GM12874 (cell line): ENCODE results near the gene CCDC137.

ENCODE experiments used
- TF ChIP-seq, protein P1 (sequence below): IDR thresholded peaks from 2 replicates; pipeline ENCODE4 v1.5.1; 2011; ENCODE audit warnings: low read depth, mild to moderate bottlenecking, control low read depth, low read length, moderate library complexity; ENCODE audit not compliant: insufficient read depth

Gene CCDC137

DNA sequence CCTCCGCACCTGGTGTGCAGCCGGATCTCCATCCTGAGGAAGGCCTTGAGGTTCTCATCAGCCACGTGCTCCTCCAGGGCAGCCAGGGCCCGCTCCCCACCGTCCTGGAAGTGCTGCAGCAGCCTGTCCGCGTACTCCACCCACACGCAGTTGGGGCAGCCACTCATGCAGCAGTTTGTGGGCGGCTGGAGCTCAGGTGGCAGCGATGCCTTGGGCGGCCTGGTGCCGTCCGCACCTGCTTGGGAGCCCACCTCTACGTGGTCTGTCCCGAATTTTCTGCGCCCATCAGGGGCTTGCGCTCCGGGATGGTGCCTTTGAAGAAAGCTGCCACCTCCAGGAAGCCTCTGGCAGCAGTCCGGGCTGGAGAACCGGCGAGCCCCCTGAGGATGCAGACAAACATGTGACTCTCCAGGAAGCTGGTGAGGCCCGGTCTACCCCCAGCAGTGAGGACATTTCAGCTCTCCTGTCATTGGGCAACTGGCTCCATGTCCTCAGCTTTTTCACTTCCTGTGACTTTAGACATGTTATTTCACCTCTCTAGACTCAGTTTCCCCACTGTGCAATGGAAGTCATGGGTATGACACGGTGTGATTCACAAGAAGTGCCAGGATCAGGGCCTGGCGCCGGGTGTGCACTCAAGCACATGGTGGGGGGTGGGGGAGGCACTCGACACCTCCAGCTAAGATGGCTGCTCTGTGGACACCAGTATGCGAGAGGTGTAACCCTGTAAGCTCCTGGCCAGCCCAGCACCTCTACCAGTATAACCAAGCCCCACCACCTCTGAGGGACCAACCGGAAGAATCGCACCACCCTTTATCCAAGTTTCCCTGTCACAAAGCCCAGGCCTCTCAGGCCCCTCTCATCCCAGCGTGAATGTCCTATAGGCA is 1.1 kb upstream of the CCDC137 start:
- TF ChIP-seq, protein P1, sequence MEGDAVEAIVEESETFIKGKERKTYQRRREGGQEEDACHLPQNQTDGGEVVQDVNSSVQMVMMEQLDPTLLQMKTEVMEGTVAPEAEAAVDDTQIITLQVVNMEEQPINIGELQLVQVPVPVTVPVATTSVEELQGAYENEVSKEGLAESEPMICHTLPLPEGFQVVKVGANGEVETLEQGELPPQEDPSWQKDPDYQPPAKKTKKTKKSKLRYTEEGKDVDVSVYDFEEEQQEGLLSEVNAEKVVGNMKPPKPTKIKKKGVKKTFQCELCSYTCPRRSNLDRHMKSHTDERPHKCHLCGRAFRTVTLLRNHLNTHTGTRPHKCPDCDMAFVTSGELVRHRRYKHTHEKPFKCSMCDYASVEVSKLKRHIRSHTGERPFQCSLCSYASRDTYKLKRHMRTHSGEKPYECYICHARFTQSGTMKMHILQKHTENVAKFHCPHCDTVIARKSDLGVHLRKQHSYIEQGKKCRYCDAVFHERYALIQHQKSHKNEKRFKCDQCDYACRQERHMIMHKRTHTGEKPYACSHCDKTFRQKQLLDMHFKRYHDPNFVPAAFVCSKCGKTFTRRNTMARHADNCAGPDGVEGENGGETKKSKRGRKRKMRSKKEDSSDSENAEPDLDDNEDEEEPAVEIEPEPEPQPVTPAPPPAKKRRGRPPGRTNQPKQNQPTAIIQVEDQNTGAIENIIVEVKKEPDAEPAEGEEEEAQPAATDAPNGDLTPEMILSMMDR: no peak

DNA sequence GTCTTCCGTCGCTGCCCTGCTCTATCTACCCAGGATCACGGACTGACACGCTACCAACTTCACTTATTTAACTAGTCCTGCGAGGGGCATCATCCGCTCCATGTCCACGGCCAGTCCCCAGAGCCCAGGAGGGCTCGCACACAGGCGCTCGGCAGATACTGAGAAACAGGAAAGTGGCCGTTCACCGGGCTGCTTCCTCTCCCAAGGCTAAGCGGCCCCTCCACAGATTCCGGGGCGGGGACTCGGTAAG is 520 bp upstream of the CCDC137 start:
- TF ChIP-seq, protein P1: no peak

DNA sequence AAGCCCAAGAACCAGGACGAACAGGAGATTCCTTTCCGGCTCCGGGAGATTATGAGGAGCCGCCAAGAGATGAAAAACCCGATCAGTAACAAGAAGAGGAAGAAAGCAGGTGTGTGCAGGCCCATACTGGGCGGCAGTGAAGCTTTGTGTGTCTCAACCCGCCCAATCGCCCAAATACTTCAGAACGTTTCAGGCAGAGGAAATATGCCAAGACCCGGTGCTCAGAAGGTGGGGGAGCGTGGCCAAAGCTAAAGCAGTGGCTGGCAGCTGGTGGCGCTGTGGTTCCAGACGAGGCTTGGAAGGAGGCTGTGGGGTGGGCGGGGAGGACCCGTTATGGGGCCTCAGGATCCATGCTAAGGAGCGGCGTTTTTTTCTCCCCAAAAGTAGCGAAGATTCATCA is 1.2 kb downstream of the CCDC137 start:
- TF ChIP-seq, protein P1: 0 out of 2 replicates have a peak, but pooled peaks have one; percentile 10

DNA sequence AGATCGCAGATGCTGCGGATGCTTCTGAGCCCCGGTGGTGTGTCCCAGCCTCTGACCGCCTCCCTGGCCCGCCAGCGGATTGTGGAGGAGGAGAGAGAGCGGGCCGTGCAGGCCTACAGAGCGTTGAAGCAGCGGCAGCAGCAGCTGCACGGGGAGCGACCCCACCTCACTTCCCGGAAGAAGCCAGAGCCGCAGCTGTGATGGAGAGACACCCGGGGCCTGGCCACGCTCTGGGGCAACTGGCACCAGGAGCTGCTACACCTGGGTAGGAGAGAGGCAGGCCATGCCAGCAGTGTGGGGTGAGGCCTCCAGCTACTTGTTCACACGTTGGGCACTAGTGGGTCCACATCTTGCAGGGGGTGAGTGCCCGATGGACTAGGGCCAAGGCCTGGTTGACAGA is 6.0 kb downstream of the CCDC137 start:
- TF ChIP-seq, protein P1: no peak

DNA sequence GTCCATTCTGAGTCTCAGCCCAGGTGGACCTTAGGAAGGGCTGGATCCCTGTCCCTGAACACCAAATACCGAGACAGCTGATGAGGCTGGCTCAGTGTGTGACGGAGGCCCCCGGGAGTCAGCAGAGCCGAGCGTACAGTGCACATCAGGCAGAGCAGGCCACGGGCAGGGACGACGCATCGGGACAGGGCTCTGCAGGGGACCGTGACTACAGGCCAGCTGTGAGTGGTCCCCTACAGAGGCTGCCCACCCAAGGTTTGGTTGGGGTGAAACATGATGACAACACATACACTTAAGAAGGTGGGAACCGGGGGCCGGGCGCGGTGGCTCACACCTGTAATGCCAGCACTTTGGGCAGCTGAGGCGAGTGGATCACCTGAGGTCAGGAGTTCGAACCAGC is 6.4 kb downstream of the CCDC137 start:
- TF ChIP-seq, protein P1: no peak

DNA sequence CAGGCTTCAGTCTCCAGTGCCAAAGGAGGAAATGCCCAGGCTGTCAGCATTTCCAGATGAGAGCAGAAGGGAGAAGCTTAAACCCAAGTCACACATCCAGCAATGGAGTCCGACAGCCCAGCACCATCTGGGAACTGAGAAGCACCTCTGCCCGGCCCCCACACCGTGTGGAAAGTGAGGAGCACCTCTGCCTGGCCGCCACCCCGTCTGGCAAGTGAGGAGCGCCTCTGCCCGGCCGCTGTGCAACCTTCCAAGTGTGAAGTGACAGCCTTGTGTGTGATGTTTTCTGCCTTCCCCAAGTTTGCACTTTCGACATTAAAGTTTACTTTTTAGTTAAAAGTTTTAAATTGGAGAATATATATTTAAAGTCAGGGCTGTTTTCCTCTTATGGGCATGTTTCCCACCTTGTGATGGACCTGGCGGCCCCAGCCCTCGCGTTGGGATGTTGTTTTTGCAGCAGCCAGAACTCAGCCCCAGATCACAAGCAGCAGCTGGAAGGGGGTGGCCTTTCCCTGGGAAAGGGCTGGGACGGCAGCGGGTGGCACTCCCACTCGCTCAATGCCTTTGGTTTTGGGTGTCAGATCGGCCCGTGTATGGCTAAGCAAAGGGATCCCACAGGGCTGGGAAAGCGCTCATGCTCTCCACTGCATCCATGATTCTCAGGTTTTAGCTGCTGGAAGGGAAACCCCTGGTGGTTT is 7.2 kb downstream of the CCDC137 start:
- TF ChIP-seq, protein P1: no peak

DNA sequence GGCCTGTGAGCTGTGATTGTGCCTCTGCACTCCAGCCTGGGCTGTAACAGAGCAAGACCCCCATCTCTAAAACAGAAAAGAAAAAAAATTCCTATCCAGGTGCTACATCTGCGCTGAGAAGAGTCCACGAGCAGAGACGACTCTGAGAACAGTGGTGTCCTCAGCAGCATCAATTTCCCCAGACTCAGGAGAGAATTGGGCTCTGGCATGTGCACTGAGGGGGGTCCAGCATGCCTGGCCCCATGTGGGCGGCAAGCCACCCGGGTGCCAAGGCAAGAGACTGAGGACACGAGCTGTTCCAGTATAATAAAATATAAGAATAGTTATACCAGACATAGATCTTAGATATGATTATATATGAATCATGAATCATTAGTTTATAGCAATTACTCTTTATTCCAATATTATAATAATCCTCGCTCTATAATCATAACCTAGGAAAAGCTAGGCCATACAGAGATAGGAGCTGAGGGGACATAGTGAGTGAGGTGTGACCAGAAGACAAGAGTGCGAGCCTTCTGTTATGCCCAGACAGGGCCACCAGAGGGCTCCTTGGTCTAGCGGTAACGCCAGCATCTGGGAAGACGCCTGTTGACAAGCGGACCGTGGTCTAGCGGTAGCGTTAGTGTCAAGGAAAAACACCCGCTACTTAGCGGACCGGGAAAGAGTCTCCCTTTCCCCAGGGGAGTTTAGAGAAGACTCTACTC is 9.1 kb downstream of the CCDC137 start:
- TF ChIP-seq, protein P1: peak; percentile 41
